HepG2 (cell line): Measurements from ENCODE around the gene SPATS2. TPM values are rescaled to one million over a fixed set of nuclear protein-coding genes. Genes with fewer than 3 reads are reported as not detected.

ENCODE experiments used
- KAT8 ChIP-seq: IDR thresholded peaks from 2 replicates; pipeline ENCODE4 v1.6.1; 2016; ENCODE audit warnings: missing genetic modification reagents, missing compliant biosample characterization
- NFE2 ChIP-seq: sonication (generic); formaldehyde crosslinking; IDR thresholded peaks from 2 replicates; pipeline ENCODE4 v1.4.0; 2020; ENCODE audit warnings: missing genetic modification reagents
- SRY ChIP-seq: sonication (generic); formaldehyde crosslinking; IDR thresholded peaks from 2 replicates; pipeline ENCODE4 v1.8.0; 2022; ENCODE audit warnings: mild to moderate bottlenecking, missing genetic modification reagents
- TAF15 ChIP-seq: fragments of 200-400 bp; formaldehyde crosslinking; IDR thresholded peaks from one replicate; pipeline ENCODE4 v1.6.1; 2018; ENCODE audit warnings: mild to moderate bottlenecking, low read depth, low read length; ENCODE audit not compliant: poor library complexity, severe bottlenecking
- TCF12 ChIP-seq, 2 experiments: fragments of 450-650 bp in 1 of 2; sonication (generic) in 1 of 2; formaldehyde crosslinking in 1 of 2; IDR thresholded peaks; 2 replicates each; pipeline versions ENCODE4 v1.6.1 to v1.8.0; 2017 to 2022; ENCODE audit warnings: antibody characterized with exemption in 1 of 2, mild to moderate bottlenecking in 1 of 2, missing genetic modification reagents in 1 of 2, moderate library complexity in 1 of 2
- ZC3H4 ChIP-seq: sonication (generic); formaldehyde crosslinking; IDR thresholded peaks from 2 replicates; pipeline ENCODE4 v1.4.0; 2020; ENCODE audit warnings: missing genetic modification reagents, borderline replicate concordance
- ZKSCAN5 ChIP-seq: sonication (generic); formaldehyde crosslinking; IDR thresholded peaks from 2 replicates; pipeline ENCODE4 v1.5.1; 2020; ENCODE audit warnings: mild to moderate bottlenecking, missing genetic modification reagents
- ZNF124 ChIP-seq: sonication (generic); formaldehyde crosslinking; IDR thresholded peaks from 2 replicates; pipeline ENCODE4 v1.4.0; 2020; ENCODE audit warnings: missing genetic modification reagents
- ZNF274 ChIP-seq: sonication (generic); formaldehyde crosslinking; IDR thresholded peaks from 2 replicates; pipeline ENCODE4 v1.5.1; 2020; ENCODE audit warnings: mild to moderate bottlenecking, missing genetic modification reagents
- ZNF441 ChIP-seq: sonication (generic); formaldehyde crosslinking; IDR thresholded peaks from 2 replicates; pipeline ENCODE4 v1.7.0; 2021; ENCODE audit warnings: missing genetic modification reagents, borderline replicate concordance
- ZNF552 ChIP-seq: sonication (generic); formaldehyde crosslinking; IDR thresholded peaks from 2 replicates; pipeline ENCODE4 v1.9.0; 2022; ENCODE audit warnings: missing genetic modification reagents, mild to moderate bottlenecking, borderline replicate concordance
- polyA plus RNA-seq, 8 experiments: library from polyadenylated mRNA; depleted of rRNA in 3 of 8; stranded (reverse) in 7 of 8; unstranded in 1 of 8; fragments of >200 nt; fragmentation: Illumina TruSeq in 4 of 8; extraction: Trizol in 4 of 8; gene quantifications; 2 replicates each; pipeline versions ENCODE4 v1.2.1 to v1.2.3, GENCODE V29; 2011 to 2016; ENCODE audit warnings: low read depth in 4 of 8, missing spikeins in 1 of 8, mixed read lengths in 1 of 8; ENCODE audit not compliant: insufficient read depth in 1 of 8
- total RNA-seq, 5 experiments: library from RNA; depleted of rRNA; stranded (reverse); fragments of >200 nt; fragmentation: Illumina TruSeq; extraction: Trizol; gene quantifications; 2 replicates each; pipeline ENCODE4 v1.2.3, GENCODE V29; 2016; ENCODE audit warnings: low read depth in 1 of 5
- TF ChIP-seq, protein P1 (sequence below): sonication (generic); formaldehyde crosslinking; conservative IDR thresholded peaks from 2 replicates; pipeline ENCODE4 v1.4.0; 2020; ENCODE audit warnings: missing genetic modification reagents
- TF ChIP-seq, protein P2 (sequence below): sonication (generic); formaldehyde crosslinking; IDR thresholded peaks from 2 replicates; pipeline ENCODE4 v1.4.0; 2020; ENCODE audit warnings: mild to moderate bottlenecking, missing genetic modification reagents
- TF ChIP-seq, protein P3 (sequence below): IDR thresholded peaks from 2 replicates; pipeline ENCODE4 v1.6.1; 2012; ENCODE audit warnings: low read length, improper control_type of control experiment
- TF ChIP-seq, protein P4 (sequence below): sonication (generic); formaldehyde crosslinking; IDR thresholded peaks from 2 replicates; pipeline ENCODE4 v1.5.0; 2020; ENCODE audit warnings: mild to moderate bottlenecking, missing genetic modification reagents, borderline replicate concordance
- TF ChIP-seq, protein P5 (sequence below): sonication (generic); formaldehyde crosslinking; IDR thresholded peaks from 2 replicates; pipeline ENCODE4 v1.9.0; 2021; ENCODE audit warnings: missing genetic modification reagents, borderline replicate concordance

SPATS2 gene
- total and polyA plus RNA-seq, 2 of the 13 experiments (the other 11 are each of a cell fraction or from before 2014, with no cell fraction given) = 19.3 to 28.1 TPM

DNA sequence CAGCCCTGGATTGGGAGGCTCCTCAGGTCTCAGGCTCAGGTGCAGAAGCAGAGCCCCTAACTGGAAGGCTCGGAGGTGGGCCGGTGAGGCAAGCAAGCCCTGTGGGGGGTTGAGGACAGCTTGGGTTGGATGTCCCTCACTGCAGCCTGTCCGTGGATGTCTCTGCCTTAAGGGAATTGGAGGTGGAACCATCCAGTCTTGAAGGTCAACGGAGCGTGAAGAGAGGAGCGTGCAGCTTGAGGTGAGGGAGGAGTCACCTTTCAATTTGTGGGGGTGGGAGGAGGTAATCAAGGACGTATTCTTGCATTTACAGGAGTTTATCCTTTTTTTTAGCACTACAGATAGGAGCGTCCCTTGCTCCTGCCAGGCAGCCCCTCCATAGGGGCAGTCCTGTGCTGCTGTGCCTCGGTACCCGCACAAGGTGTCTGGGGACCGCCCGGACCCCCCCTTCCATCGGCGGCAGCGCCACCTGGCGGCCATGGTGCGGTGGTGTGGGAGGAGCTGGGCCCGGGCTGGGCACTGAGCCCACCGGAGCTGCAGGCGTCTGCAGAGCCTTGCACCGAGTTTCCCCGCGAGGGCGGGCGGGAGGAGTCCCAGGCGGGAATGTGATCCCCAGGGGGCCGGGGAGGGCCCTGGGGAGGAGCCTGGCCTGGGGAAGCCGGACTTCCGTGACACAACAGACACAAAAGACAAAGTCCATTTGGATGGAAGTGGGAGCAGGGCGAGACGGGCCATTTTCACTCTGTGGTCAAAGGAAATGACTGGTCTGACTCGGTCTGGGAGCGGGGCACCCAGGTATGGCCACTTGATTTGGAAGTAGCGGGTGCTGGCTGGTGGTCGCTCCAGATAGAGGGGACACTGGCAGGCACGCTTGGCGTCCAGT is 19.7 kb upstream of the SPATS2 start (continued):
- TF ChIP-seq, protein P1, sequence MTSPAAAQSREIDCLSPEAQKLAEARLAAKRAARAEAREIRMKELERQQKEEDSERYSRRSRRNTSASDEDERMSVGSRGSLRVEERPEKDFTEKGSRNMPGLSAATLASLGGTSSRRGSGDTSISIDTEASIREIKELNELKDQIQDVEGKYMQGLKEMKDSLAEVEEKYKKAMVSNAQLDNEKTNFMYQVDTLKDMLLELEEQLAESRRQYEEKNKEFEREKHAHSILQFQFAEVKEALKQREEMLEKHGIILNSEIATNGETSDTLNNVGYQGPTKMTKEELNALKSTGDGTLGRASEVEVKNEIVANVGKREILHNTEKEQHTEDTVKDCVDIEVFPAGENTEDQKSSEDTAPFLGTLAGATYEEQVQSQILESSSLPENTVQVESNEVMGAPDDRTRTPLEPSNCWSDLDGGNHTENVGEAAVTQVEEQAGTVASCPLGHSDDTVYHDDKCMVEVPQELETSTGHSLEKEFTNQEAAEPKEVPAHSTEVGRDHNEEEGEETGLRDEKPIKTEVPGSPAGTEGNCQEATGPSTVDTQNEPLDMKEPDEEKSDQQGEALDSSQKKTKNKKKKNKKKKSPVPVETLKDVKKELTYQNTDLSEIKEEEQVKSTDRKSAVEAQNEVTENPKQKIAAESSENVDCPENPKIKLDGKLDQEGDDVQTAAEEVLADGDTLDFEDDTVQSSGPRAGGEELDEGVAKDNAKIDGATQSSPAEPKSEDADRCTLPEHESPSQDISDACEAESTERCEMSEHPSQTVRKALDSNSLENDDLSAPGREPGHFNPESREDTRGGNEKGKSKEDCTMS (CRISPR knock-in tag) = no peak
- TF ChIP-seq ZNF124 (CRISPR knock-in tag) (peak; percentile 80; the same call in 1 of the 2 replicates), SRY (CRISPR knock-in tag) (no peak; the same call in 1 of the 2 replicates), TAF15 (no peak), ZNF274 (CRISPR knock-in tag) (no peak), ZC3H4 (CRISPR knock-in tag) (no peak), NFE2 (no peak), ZKSCAN5 (no peak), TCF12 (IDR thresholded peaks at IDR 0.05) (no peak), TCF12 (CRISPR knock-in tag; IDR thresholded peaks at IDR 0.05) (no peak), ZNF441 (CRISPR knock-in tag) (peak; percentile 93), ZNF552 (CRISPR knock-in tag) (no peak; the same call in 1 of the 2 replicates), KAT8 (CRISPR knock-in tag) (peak; percentile 91)
- TF ChIP-seq, protein P2, sequence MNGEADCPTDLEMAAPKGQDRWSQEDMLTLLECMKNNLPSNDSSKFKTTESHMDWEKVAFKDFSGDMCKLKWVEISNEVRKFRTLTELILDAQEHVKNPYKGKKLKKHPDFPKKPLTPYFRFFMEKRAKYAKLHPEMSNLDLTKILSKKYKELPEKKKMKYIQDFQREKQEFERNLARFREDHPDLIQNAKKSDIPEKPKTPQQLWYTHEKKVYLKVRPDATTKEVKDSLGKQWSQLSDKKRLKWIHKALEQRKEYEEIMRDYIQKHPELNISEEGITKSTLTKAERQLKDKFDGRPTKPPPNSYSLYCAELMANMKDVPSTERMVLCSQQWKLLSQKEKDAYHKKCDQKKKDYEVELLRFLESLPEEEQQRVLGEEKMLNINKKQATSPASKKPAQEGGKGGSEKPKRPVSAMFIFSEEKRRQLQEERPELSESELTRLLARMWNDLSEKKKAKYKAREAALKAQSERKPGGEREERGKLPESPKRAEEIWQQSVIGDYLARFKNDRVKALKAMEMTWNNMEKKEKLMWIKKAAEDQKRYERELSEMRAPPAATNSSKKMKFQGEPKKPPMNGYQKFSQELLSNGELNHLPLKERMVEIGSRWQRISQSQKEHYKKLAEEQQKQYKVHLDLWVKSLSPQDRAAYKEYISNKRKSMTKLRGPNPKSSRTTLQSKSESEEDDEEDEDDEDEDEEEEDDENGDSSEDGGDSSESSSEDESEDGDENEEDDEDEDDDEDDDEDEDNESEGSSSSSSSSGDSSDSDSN (CRISPR knock-in tag) = peak; percentile 99
- TF ChIP-seq, protein P3, sequence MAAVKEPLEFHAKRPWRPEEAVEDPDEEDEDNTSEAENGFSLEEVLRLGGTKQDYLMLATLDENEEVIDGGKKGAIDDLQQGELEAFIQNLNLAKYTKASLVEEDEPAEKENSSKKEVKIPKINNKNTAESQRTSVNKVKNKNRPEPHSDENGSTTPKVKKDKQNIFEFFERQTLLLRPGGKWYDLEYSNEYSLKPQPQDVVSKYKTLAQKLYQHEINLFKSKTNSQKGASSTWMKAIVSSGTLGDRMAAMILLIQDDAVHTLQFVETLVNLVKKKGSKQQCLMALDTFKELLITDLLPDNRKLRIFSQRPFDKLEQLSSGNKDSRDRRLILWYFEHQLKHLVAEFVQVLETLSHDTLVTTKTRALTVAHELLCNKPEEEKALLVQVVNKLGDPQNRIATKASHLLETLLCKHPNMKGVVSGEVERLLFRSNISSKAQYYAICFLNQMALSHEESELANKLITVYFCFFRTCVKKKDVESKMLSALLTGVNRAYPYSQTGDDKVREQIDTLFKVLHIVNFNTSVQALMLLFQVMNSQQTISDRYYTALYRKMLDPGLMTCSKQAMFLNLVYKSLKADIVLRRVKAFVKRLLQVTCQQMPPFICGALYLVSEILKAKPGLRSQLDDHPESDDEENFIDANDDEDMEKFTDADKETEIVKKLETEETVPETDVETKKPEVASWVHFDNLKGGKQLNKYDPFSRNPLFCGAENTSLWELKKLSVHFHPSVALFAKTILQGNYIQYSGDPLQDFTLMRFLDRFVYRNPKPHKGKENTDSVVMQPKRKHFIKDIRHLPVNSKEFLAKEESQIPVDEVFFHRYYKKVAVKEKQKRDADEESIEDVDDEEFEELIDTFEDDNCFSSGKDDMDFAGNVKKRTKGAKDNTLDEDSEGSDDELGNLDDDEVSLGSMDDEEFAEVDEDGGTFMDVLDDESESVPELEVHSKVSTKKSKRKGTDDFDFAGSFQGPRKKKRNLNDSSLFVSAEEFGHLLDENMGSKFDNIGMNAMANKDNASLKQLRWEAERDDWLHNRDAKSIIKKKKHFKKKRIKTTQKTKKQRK = no peak
- TF ChIP-seq, protein P4, sequence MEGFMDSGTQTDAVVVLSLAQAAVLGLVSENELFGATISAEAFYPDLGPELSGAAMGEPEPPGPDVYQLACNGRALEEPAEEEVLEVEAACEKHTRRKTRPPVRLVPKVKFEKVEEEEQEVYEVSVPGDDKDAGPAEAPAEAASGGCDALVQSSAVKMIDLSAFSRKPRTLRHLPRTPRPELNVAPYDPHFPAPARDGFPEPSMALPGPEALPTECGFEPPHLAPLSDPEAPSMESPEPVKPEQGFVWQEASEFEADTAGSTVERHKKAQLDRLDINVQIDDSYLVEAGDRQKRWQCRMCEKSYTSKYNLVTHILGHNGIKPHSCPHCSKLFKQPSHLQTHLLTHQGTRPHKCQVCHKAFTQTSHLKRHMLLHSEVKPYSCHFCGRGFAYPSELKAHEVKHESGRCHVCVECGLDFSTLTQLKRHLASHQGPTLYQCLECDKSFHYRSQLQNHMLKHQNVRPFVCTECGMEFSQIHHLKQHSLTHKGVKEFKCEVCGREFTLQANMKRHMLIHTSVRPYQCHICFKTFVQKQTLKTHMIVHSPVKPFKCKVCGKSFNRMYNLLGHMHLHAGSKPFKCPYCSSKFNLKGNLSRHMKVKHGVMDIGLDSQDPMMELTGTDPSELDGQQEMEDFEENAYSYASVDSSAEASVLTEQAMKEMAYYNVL (CRISPR knock-in tag) = no peak
- TF ChIP-seq, protein P5, sequence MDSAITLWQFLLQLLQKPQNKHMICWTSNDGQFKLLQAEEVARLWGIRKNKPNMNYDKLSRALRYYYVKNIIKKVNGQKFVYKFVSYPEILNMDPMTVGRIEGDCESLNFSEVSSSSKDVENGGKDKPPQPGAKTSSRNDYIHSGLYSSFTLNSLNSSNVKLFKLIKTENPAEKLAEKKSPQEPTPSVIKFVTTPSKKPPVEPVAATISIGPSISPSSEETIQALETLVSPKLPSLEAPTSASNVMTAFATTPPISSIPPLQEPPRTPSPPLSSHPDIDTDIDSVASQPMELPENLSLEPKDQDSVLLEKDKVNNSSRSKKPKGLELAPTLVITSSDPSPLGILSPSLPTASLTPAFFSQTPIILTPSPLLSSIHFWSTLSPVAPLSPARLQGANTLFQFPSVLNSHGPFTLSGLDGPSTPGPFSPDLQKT (CRISPR knock-in tag) = no peak
